CD4-positive, alpha-beta T cell treated with Interleukin-4 for 4 hours (primary cell): ENCODE results near the gene PDZD2.
"Not testable (repeated sequence)": the region's sequence is repeated elsewhere in the genome, so short reads cannot be mapped to it uniquely, and the experiment has no call there.

Experiments used
- DNase-seq: peaks from one replicate; pipeline ENCODE4 v3.0.0-alpha.2; 2020

Gene PDZD2

DNA sequence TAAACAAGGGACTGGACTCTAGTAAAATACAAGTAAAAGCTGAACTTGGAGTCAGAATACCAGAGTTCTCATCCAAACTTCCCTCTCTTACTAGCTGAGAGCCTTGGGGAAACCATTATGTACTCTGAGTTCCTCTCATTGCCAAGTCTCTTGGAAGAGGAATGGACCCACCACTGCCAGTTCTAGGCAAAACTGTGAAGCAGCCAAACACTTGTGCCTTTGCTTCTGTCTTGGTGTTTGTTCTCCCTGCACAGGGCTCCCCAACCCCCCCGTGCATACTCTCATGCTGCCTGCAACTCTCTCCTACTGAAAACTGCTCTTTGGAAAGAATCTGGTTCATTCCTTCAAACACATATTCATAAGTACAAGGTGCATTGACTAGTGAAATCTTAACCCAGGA, 102.6 kb downstream of the PDZD2 start:
- no peak for DNase-seq

DNA sequence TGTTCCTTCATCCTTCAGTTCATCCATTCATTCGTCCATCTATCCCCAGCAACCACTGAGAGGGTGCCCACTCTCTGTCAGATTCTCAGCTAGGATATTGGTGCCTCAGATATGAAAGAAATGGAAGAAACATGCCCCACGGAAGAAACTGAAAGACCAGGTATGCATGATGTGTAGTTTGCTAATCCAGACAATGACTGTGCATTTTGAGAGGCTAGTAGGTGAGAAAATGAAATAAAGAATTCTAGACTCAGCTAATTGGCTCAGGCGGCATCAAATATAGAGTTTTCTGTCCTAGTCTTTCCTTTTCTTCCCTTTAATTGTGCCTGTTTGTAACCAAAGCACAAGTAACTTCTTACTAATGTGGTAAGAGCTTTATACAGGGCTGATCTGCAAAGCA, 104.7 kb downstream of the PDZD2 start:
- DNase-seq: no peak

DNA sequence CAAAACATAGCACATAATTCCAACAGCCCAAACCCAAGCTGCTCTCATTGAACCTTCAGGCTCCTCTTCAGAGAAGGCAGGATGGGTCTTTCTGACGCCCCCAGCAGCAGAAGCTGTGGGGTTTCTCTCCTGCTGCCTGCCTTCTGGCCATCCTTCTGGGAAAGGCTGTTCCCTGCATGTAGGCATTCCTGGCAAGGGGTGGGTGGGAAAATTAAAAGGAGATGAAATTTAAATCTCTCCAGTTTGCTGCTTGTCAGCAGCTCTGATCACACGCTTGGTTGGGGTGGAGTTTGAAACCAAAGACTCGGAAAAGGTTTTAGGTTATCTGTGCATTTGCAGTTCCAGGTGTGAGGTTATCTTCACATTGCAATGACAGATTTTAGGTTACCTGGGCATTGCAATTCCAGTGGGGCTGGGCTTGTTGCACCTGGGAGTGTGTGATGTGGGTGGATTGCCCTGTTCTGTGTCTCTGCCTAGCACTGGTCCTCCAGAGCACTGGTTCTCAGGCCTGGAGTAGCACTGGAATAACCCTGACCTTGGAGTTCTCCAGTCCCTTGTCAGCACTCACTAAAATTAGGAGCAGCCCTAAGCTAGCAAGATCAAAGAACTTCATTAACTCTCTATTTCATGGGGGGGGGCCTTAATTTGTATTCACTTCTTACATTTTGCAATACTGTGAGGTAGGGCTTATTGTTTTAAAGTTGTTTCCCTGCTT, 109.7 kb downstream of the PDZD2 start:
- DNase-seq: no peak

DNA sequence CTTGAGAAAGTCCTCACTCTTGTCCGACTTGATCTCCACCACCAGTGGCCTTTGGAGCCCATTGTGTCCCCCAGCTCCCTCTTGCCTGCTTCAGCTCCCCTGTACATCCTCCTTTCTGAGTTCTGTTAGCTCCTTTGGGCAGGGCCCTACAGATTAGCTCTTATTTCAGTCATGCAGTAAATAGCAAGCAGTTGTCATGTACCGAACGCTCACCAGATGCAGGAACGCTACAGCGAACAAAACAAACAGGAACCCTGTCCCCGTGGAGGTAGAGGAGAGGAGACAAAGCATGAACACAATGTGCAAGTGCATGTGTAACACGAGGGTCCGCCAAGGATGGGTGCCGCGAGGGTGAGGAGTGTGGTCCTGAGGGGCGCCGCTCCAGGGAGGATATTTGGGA, 111.3 kb downstream of the PDZD2 start:
- DNase-seq: no peak

DNA sequence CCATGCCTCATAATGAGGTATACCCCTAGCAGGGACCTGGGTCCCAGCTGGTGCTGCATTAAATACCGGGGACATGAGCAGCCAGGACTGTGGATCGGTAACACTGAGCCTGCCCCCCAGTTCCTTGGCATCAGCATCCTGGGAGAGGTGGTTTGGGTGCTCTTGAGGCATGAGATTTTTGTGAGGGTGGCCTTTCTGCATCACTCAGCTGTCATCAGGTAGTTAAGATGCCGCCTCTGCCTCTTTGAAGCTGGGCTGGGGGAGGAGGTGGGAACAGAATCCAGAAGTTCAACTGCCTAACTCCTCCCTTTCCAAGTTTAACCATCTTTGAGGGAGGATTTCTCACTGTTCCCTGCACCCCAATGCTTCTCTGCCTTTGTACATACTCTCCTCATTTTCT, 112.7 kb downstream of the PDZD2 start:
- DNase-seq: no peak

DNA sequence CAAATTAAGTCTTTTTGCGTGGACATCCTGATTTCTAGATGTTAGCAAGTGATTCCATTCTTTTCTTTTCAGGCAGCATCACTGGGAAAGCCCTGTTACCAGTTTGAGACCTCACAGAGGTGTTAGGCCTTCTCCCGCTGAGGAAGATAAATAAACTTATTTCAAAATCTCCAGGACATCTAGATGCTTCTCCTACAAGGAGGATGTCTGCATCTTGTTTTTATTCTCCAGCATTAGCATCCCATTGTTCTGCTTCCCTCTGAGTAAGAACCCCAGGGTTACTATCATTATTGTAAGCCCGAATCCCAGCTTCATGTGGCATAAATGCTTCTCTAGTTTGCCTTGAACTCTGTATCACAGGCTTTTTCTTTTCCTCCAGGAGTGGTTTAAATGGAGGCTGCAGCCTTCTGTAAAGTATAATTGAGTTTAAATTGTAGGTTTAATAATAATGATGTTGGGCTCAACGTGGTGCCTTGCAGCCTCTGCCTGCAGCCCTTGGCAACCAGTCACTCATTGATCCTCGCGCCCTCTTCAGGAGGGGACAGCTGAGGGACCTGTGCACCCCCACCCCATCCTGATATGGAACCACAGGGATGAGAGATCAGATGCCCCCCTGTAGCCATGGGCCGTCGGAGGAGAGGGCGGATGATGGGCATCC, 114.9 kb downstream of the PDZD2 start:
- no peak for DNase-seq

DNA sequence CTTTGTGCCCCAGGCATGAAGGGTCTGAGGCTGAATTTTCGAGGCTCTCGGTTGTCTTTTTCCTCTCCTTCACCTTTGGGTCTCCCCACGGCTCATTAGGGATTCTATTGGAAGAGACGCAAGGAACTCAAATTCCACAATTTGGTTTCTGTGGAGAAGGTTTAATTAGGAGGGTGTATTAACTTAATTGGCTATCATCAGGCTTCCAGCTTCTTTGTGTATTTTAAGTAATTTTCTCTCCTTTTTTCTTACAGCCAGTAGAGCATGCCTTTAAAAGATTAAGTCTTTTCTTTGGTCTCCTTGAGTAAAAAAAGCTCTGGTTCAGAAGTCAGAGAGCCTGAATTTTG, 115.4 kb downstream of the PDZD2 start:
- no peak for DNase-seq

DNA sequence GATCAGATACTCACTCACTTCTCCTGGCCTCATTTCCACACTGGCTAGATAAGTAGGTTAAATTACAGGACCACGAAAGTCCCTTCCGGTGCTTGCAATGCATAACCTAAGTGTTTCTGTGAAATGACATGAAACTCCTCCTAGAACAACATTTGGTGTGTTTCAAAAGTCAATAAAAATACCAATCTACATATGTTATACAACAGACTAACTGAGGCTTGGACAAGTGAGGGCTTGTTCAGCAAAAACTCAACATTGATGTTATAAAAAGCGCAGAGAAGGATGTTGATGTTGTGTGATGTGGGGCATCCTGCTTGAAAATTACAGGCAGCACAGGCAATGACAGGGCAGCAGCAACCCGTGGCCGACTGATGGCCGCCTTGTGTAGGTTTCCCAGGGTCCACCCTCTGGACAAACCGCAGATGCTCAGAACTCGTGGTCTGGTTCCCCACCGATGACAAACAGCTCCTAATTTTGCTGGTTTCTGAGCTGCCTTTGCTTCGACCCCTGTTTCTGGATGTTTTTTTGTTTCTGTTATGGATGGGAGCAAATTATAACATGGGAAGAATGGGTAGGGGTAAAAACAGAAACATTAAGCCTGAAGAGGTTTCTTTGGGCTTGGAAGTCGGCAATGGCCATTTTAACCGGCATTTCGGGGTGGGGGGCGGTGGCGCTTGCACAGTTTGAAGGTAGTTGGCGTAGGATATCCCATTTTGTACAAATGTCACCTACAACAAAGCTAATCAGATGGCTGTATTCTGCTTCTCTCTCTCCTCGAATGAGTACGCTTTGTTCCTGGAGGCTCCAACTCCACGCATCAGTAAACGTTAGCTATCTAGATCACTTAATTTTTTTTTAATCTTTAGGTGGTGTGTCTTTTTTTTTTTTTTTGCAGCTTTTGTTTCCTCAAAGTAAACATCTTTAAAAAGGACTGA, 116.1 kb downstream of the PDZD2 start:
- no peak for DNase-seq

DNA sequence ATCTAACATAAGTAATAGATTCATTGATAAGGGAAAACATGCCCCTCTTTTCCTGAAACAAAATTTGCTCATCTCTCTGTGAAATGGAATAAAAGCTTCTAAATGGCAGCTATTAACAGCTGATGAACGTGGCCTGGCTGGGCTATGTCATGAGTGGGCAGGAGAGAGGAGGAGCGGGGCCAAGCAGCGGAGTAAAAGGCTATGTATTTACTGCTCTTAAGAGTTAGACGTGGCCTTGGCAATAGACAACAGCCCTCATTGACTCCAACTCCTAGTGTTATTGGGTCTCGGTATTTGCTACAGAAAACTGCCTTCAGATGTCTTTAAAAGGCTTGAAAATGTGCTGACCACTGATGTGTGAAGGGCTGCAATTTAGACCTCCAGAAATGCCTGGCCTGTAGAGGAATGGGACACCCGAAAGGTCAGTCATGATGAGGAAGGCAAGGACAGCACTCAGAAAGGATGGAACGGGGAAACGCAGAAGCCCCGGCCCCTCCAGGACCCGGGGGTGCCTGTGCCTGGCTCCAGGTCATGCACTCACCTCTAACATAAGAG, 116.8 kb downstream of the PDZD2 start:
- no peak for DNase-seq

DNA sequence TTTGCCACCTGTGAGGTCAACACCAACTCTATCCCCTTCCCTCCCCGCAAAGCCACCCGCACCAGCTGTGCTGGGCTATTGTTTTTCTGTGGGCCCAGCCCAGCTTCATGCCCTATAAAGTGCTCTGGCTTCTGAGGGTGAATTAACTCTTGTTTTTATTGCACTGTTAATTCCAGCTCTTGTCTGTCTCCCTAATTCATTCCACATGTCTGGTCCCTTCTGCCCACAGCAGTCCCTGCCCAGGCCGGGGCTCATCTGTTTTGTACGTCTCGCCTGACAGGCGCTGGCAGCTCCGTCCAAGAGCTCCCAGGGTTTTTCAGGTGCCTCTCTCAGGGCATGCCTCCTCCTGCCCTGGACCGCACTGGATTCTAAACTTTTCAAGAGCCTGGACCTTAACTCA, 118.9 kb downstream of the PDZD2 start:
- no peak for DNase-seq

DNA sequence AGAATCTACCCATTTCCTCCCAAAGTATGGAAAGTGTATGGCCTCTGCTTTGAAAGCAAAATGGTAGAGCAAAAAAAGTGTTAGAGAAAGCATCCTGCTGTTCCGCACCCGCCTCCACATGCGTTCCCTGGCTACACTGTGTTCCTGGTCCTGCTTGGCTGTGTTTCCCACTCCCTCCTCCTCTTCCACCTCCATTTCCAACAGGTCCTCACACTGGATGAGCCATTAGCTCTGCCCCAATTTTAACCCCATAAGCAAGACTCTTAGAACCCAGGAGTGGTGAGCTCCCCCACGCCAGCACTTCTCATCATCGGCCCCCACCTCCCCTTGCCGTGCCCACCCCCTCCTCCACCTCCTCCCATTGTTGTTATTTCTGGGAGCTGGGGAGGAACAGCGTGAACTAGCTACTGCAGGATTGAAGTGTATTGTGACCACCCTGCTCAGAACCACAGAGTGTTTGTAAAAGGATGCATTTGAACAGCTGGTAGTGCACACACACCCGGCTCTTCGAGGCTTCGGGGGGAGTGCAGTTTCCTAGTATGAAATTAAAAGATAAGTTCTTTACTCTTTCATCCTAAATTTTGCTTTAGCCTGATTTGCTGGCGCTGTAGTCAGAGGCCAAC, 120.0 kb downstream of the PDZD2 start:
- DNase-seq: no peak

DNA sequence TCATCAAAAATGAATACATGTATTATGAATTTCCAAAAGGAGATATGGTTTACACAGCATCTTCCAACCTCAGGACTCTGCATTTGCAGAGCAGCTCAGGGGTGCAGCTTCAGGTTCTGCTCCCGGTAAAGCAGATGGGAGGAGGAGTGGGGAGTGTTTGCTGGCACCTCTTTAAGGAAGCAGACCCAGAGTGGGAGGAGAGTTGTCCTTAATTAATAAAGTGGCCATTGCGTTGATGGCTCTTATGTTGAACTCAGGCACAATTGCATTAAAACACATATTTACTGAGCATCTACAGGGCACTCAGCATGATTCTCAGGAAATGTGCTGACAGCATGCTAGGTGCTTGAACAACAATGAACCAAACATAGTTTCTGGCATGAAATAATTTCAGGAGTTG, 121.0 kb downstream of the PDZD2 start:
- DNase-seq: no peak

DNA sequence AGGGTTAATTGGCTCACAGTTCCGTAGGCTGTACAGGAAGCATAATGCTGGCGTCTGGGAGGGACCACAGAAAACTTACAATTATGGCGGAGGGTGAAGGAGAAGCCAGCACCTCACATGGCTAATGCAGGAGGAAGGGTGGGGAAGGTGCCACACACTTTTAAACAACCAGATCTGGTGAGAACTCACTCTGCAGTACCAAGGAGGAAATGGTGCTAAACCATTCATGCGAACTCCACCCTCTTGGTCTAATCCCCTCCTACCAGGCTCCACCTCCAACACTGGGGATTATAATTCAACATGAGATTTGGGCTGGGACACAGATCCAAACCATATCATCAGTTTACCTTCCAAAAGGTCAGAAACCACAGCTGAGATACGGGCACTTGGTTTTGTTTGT, 122.9 kb downstream of the PDZD2 start:
- no peak for DNase-seq

DNA sequence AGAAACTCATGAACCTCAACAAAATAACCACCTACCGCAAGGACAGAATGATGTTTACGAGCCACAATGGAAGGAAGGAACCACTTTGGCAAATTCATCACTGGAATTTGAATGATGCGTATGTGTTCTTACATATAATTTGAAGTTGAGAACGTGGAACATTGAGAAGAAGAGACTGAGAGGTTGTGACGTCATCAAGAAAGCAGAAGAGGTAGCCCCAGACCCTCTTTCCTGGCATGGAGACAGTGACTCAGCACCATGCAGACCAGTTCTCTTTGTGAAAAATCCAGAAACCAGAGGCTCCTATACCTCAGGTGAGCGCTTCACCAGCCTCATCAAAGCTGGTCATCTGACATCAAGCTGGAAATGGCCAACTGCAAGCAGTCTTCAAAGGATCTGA, 124.5 kb downstream of the PDZD2 start:
- DNase-seq: no peak

DNA sequence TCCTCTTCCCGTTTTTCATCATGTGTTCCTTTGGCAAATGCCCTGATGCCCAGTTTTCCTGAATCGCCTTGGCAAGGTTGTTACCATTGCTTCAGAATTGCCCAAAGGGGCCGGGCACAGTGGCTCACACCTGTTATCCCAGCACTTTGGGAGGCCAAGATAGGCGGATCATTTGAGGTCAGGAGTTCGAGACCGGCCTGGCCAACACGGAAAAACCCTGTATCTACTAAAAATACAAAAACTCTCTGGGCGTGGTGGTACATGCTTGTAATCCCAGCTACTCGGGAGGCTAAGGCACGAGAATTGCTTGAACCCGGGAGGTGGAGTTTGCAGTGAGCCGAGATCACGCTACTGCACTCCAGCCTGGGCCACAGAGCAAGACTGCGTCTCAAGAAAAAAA, 125.8 kb downstream of the PDZD2 start:
- not testable (repeated sequence) for DNase-seq

DNA sequence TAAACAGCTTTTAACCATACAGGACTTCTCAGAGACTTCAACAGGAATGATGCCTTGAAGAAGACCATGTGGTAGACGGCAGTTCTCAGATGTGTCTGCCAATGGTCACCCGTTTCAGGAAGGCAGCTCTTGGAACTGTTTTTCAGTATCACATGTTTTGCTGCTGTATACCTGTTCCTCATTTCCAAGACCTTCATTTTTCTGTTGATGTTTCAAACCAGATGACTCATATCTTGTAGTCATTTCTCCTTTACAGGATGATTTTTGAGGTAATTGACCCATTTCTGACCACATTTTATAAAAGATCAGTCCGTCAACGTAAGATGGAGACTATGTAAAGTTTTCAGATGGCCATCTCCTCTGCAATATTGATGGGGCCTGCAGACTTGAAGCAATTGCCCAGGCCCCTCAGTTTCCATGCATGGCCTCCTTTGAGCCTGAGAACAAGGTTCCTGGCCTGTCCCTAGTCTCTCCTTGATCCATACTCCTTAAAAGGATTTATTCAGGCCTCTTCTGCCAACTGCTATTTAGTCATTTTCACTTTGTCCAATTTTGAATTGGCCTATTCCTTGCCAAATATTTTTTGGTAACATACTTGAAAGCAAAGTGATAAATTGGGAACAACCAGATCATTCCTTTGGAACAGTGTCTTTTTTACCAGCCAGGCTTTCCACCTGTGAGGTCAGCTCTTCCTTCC, 128.6 kb downstream of the PDZD2 start:
- no peak for DNase-seq

DNA sequence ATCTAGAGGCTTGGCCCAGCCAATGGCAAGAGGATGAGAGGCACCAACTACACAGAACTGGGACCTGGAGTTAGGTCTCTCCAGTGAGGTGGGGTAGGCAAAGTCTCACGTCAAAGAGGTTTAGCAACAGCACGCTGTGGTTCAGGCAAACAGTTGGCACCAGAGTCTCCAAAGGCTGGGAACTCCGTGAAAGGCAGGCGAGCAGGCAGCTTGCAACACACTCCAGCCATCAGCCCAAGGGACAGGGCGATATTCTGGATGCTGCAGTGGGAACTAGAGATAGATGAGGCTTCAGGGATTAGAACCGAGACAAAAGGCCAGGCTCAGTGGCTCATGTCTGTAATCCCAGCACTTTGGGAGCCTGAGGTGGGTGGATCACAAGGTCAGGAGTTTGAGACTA, 129.1 kb downstream of the PDZD2 start:
- DNase-seq: no peak

DNA sequence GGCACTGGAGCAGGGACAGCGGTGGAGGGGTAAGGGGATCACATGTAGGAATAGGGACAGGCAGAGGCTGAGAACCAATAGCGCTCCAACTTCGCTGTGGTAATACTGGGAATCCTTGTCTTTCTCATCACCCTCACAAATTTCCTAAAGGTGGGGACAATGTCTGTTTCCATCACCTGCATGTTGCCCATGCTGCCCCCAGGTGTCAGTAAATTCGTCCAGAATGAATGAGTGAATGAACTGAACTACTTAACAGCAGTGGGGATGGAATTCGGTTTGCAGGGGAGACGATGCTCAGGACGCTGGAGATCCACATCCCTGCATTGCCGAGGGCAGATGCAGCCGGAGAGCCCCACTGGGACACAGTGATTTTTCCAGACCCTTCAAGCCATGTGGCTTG, 129.9 kb downstream of the PDZD2 start:
- DNase-seq: no peak

DNA sequence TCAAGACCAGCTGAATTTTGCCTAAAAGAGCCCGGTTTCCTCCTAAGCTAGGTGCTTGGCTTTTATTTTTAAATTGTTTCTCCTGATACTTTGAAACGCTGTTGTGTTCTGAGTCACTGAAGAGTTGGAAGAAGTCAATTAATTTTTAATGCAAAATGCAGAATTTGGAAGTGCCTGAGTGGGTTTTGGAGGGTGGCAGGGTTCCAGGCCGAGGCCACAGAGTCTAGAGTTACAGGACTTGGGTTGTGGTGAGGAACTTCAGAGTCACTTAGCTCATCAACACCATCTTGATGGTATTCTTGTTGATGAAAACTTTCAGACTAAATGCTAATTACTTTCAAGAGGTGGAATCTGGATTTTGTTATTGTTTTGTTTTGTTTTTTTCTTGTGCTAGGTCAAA, 130.6 kb downstream of the PDZD2 start:
- DNase-seq: no peak

DNA sequence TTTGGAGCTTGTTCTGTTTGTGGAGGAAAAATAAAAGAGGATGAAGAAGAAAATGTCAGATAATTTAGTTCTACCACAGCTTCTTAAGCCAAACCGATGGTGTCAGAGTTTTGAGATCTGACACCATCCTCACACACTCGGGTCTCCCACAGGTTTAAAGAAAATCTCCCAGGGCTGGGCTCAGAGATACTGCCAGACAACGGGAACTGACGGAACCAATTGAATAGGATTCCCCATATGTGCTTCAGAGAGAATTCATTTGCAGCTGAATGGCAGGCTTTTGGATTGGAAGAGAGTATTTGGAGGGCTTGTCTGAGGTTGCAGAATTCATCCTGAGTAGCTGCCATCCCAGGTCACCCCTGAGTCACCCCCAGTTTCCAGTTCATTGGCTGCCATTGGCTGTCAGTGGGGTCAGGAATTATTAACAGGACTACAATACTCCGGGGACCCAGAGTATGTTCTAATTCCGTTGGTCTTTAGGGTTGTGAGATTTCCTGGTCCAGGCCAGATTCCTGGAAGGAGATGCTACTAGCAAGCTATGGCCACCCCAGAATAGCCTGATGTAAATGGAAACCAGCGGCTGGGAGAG, 131.3 kb downstream of the PDZD2 start:
- DNase-seq: no peak

DNA sequence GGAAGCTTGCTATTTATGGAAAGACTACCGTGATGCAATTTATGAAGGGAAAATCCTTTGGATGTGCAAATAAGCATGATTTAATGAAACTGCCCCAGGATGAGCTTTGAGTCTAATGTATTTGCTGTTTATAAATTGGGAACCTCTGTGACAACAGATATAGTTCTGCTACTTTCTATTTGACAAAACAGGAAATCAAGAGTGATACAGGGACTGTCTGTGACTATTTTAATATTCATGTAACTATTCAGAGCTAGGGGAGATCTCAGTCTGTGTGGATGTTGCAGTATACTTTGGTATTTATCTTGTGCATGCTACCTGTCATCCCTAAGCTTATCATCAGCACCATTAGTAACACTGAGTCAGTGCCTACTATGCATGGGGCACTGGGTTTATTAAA, 132.1 kb downstream of the PDZD2 start:
- DNase-seq: no peak

DNA sequence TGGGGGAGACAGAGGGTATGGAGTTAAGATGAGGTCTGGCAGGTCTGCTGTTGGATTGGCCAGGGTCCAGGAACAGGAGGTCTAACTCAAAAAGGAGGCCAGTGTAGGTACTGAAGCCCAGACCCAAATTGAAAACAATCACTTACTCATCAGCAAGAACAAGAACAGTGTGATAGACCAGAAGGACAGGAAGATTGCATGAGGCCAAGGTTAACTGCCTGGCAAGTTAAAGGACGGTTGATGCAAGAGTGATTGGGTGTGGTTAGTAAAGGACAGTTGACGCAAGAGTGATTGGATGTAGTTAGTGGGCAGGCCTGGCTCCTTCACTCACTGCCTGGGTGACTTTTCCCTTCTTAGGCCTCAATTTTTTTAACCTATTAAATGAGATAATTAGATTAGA, 132.6 kb downstream of the PDZD2 start:
- DNase-seq: no peak
